IMR-90 (cell line): ENCODE results near the gene IFIT2. TPM values are rescaled to one million over a fixed set of nuclear protein-coding genes. Genes with fewer than 3 reads are reported as not detected.
"Not testable (repeated sequence)": the region's sequence is repeated elsewhere in the genome, so short reads cannot be mapped to it uniquely, and the experiment has no call there.

Experiments used
- ATAC-seq: fragments of 200-7000 bp; cut with Tn5 transposase; 2 replicates; pipeline ENCODE4 v1.9.1; 2020; ENCODE audit warnings: low read depth, mild to moderate bottlenecking, moderate library complexity
- BruUV-seq: library from RNA; stranded (reverse); fragments of 400-500 nt; replicated peaks from 2 replicates; lab custom pipeline; 2021; lab: Mats Ljungman, UMichigan
- CTCF ChIA-PET: fragments of 300-600 bp; formaldehyde crosslinking; extraction: SDS; loops from one replicate; lab custom pipeline; 2021; ENCODE audit warnings: antibody characterized with exemption; lab: Yijun Ruan, JAX
- POLR2A ChIA-PET: fragments of 300-600 bp; sonication (Branson Sonifier 250); formaldehyde crosslinking; loops from one replicate; lab custom pipeline; 2022; ENCODE audit warnings: antibody characterized with exemption; ENCODE audit not compliant: unreplicated experiment; lab: Charles Lee
- DNase-seq: peaks from one replicate; pipeline ENCODE4 v3.0.0; 2013
- H2AFZ ChIP-seq: replicated peaks from 2 replicates; pipeline ENCODE3; 2013; ENCODE audit warnings: low read length, mild to moderate bottlenecking; ENCODE audit not compliant: poor library complexity
- H2AK5ac ChIP-seq: 2 replicates; pipeline ENCODE4 v1.6.1; 2013; ENCODE audit warnings: low read depth, low read length, inconsistent platforms
- H2AK9ac ChIP-seq: replicated peaks from 2 replicates; pipeline ENCODE3; 2013; ENCODE audit warnings: mild to moderate bottlenecking, low read depth, low read length, moderate library complexity; ENCODE audit not compliant: poor library complexity
- H2BK120ac ChIP-seq: 2 replicates; pipeline ENCODE4 v1.6.1; 2013; ENCODE audit warnings: low read depth, low read length, inconsistent platforms
- H2BK15ac ChIP-seq: 3 replicates; pipeline ENCODE4 v1.6.1; 2013; ENCODE audit warnings: low read depth, low read length, inconsistent platforms
- H2BK20ac ChIP-seq: 2 replicates; pipeline ENCODE4 v1.6.1; 2013; ENCODE audit warnings: low read depth, mild to moderate bottlenecking, inconsistent platforms, low read length, moderate library complexity
- H2BK5ac ChIP-seq: 2 replicates; pipeline ENCODE4 v1.6.1; 2013; ENCODE audit warnings: mild to moderate bottlenecking, low read depth, low read length, inconsistent platforms; ENCODE audit not compliant: poor library complexity, severe bottlenecking
- H3K14ac ChIP-seq: replicated peaks from 2 replicates; pipeline ENCODE4 v1.6.1; 2013; ENCODE audit warnings: low read depth, low read length, inconsistent platforms
- H3K18ac ChIP-seq: 2 replicates; pipeline ENCODE4 v1.6.1; 2013; ENCODE audit warnings: low read depth, low read length, control low read depth
- H3K23ac ChIP-seq: 2 replicates; pipeline ENCODE4 v1.6.1; 2013; ENCODE audit warnings: low read depth, low read length, inconsistent platforms
- H3K27ac ChIP-seq: 2 replicates; pipeline ENCODE4 v1.5.1; 2013; ENCODE audit warnings: mild to moderate bottlenecking, control low read depth, low read length; ENCODE audit not compliant: insufficient read depth
- H3K27me3 ChIP-seq: 2 replicates; pipeline ENCODE4 v1.6.1; 2013; ENCODE audit warnings: low read length; ENCODE audit not compliant: control insufficient read depth, insufficient read depth
- H3K36me3 ChIP-seq: 2 replicates; pipeline ENCODE4 v1.6.1; 2013; ENCODE audit warnings: low read length, mixed read lengths; ENCODE audit not compliant: control insufficient read depth, insufficient read depth
- H3K4ac ChIP-seq: 2 replicates; pipeline ENCODE4 v1.6.1; 2013; ENCODE audit warnings: low read depth, low read length, inconsistent platforms
- H3K4me1 ChIP-seq: 2 replicates; pipeline ENCODE4 v1.6.1; 2013; ENCODE audit warnings: low read length, mixed read lengths; ENCODE audit not compliant: control insufficient read depth, insufficient read depth
- H3K4me2 ChIP-seq: 2 replicates; pipeline ENCODE4 v1.6.1; 2013; ENCODE audit warnings: low read depth, mild to moderate bottlenecking, control low read depth, low read length, moderate library complexity
- H3K4me3 ChIP-seq: 2 replicates; pipeline ENCODE4 v1.5.1; 2013; ENCODE audit warnings: low read depth, mild to moderate bottlenecking, control low read depth, low read length, moderate library complexity; ENCODE audit not compliant: insufficient read depth
- H3K56ac ChIP-seq: 2 replicates; pipeline ENCODE4 v1.6.1; 2013; ENCODE audit warnings: low read length, inconsistent platforms; ENCODE audit not compliant: insufficient read depth; ENCODE audit errors: extremely low read depth
- H3K79me1 ChIP-seq, 2 experiments: 2 replicates each; pipeline ENCODE4 v1.6.1; 2013; ENCODE audit warnings: low read length in 2 of 2, inconsistent platforms in 1 of 2, low read depth in 1 of 2
- H3K9ac ChIP-seq: 2 replicates; pipeline ENCODE4 v1.6.1; 2013; ENCODE audit warnings: low read depth, low read length, control low read depth
- H3K9me1 ChIP-seq: 2 replicates; pipeline ENCODE4 v1.6.1; 2013; ENCODE audit warnings: low read length, inconsistent platforms; ENCODE audit not compliant: insufficient read depth
- H3K9me3 ChIP-seq: 2 replicates; pipeline ENCODE4 v1.6.1; 2013; ENCODE audit warnings: low read length; ENCODE audit not compliant: control insufficient read depth, insufficient read depth
- H4K20me1 ChIP-seq: 2 replicates; pipeline ENCODE4 v1.6.1; 2013; ENCODE audit warnings: low read length, inconsistent platforms; ENCODE audit not compliant: insufficient read depth
- H4K5ac ChIP-seq: 2 replicates; pipeline ENCODE4 v1.6.1; 2013; ENCODE audit warnings: mild to moderate bottlenecking, low read depth, low read length, control low read depth
- H4K8ac ChIP-seq, 2 experiments: 2 replicates each; pipeline ENCODE4 v1.6.1; 2013; ENCODE audit warnings: low read depth in 2 of 2, low read length in 2 of 2, control low read depth in 1 of 2, inconsistent platforms in 1 of 2
- H4K91ac ChIP-seq: 2 replicates; pipeline ENCODE4 v1.6.1; 2013; ENCODE audit warnings: low read depth, low read length, inconsistent platforms; ENCODE audit not compliant: insufficient read depth
- CEBPB ChIP-seq: IDR thresholded peaks from 2 replicates; pipeline ENCODE4 v1.6.1; 2012; ENCODE audit warnings: low read depth, low read length, improper control_type of control experiment
- MAFK ChIP-seq: IDR thresholded peaks from 2 replicates; pipeline ENCODE4 v1.6.1; 2012; ENCODE audit warnings: low read depth, low read length, improper control_type of control experiment
- WGBS, 2 experiments: methylation state at CpG; one replicate each; pipeline versions ENCODE4 v1.1.5 to v1.1.7; 2013; ENCODE audit warnings: missing lambda C conversion rate in 2 of 2; ENCODE audit not compliant: insufficient read length in 1 of 2; ENCODE audit errors: extremely low coverage in 2 of 2; 5-methylcytosine and 5-hydroxymethylcytosine counted together
- dilution Hi-C: fragments of 300-500 bp; cut with HindIII; formaldehyde crosslinking; loops from one replicate; pipeline ENCODE4 v1.14.3; 2018; ENCODE audit warnings: low sequenced_read_pairs; ENCODE audit not compliant: unreplicated experiment
- in situ Hi-C: fragments of 300-500 bp; cut with MboI; formaldehyde crosslinking; loops from 3 replicates; pipeline ENCODE4 v1.14.3; 2019; ENCODE audit warnings: low sequenced_read_pairs, inconsistent platforms, mixed read lengths
- intact Hi-C: fragments of 100-400 bp; cut with micrococcal nuclease; formaldehyde crosslinking; loops from 2 replicates; pipeline ENCODE4 v1.10.0; 2022
- polyA plus RNA-seq, 3 experiments: library from polyadenylated mRNA; depleted of rRNA; stranded (reverse); fragments of >200 nt; gene quantifications; 2 replicates each; pipeline ENCODE4 v1.2.3, GENCODE V29; 2012; ENCODE audit warnings: low replicate concordance in 1 of 3
- total RNA-seq: library from RNA; depleted of rRNA; stranded (reverse); fragments of >200 nt; gene quantifications from 2 replicates; pipeline ENCODE4 v1.2.3, GENCODE V29; 2012

Gene IFIT2
- total and polyA plus RNA-seq, 2 of the 4 experiments (the other 2 are of a cell fraction): 1.1 to 2.2 TPM

DNA sequence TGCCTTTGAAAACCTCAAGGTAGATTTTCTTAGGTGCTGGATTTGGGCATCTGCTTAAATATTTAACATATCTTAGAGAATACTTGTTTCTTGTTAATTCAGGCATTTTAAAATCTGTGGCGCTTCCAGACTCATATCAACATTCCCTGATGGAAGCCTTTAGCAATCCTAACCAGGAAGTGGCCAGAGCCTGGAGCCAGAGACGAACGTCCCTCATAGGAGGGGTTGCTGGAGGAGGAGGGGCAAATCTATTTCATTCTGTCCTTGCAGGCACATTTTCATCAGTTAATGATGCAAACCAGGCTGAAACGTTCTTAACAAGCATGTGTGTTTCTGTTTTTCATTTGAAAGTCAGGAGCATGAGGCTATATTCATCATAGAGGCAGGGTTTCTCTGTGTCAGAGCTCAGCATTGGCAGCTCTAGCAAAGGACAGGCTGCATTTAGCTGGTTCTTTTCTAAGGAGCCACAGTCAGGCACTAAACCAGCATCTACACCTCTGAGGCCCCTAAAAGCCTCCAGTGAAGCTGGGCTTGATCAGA is 17.8 kb upstream of the IFIT2 start:
- in situ Hi-C loops: no loop called here
- Histone ChIP-seq H3K27ac (peak overlapping the region; percentile 85), H4K20me1 (no peaks in the 10 kb centered on the region), H3K18ac (peak overlapping the region; percentile 92), H3K79me1 (no peaks in the 10 kb centered on the region), H3K23ac (peak overlapping the region; percentile 80), H2BK5ac (peak overlapping the region; percentile 82), H3K14ac (peak overlapping the region; percentile 89), H3K4me1 (peaks cover 23% of the 10 kb centered on the region), H3K4me2 (peak overlapping the region; percentile 76), H3K27me3 (no peaks in the 10 kb centered on the region), H2BK15ac (peak overlapping the region; percentile 83; the same call in 2 of the 3 replicates), H4K91ac (peak overlapping the region; percentile 93), H3K4me3 (peak overlapping the region; percentile 1; the same call in 1 of the 2 replicates), H2AFZ (peak overlapping the region; percentile 91), H3K9me3 (no peaks in the 10 kb centered on the region), H3K36me3 (no peaks in the 10 kb centered on the region), H2BK20ac (peak overlapping the region; percentile 92; the same call in 1 of the 2 replicates), H3K4ac (peak overlapping the region; percentile 93), H3K9ac (peak overlapping the region; percentile 60), H2AK9ac (peak overlapping the region; percentile 31), H4K8ac (peak overlapping the region; percentile 54 to 92), H3K9me1 (no peaks in the 10 kb centered on the region), H4K5ac (peak overlapping the region; percentile 82), H2AK5ac (0 out of 2 replicates have a peak overlapping the region, but pooled peaks have one; percentile 21), H2BK120ac (peak overlapping the region; percentile 89), H3K56ac (peak overlapping the region; percentile 80)
- TF ChIP-seq CEBPB: peak; percentile 58; the same call in 1 of the 2 replicates
- no peak for TF ChIP-seq MAFK
- BruUV-seq: no TSS peak
- dilution Hi-C loops: no loop called here
- ChIA-PET CTCF (interaction anchor here (0.8 kb wide), 1 partner anchor 18 kb away, joined by 4 read pairs; the partner anchor contains the start of gene IFIT2), POLR2A (interaction anchor here (0.5 kb wide), 1 partner anchor 15 kb away, joined by 4 read pairs; no protein-coding TSS in a partner anchor)
- DNase-seq (peak; percentile 81), ATAC-seq (peak; percentile 94)
- intact Hi-C loops: loop anchor here (5.0 kb wide), 1 partner anchor 68 kb away; no protein-coding TSS in a partner anchor
- no CpG with 5 or more reads among the region's 4 CpGs for WGBS, 2 experiments

DNA sequence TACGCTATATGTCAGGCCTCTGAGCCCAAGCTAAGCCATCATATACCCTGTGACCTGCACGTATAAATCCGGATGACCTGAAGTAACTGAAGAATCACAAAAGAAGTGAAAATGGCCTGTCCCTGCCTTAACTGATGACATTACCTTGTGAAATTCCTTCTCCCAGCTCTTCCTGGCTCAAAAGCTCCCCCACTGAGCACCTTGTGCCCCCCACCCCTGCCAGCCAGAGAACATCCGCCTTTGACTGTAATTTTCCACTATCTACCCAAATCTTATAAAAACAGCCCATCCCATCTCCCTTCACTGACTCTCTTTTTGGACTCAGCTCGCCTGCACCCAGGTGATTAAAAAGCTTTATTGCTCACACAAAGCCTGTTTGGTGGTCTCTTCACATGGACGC is 17.1 kb upstream of the IFIT2 start:
- H3K9ac ChIP-seq, H3K56ac ChIP-seq: not testable (repeated sequence)
- intact Hi-C loops: loop anchor here (5.0 kb wide), 1 partner anchor 68 kb away; no protein-coding TSS in a partner anchor

More for the DNA sequence above, 17.1 kb upstream of the IFIT2 start:
- dilution Hi-C loops, H4K20me1 ChIP-seq, H3K4me3 ChIP-seq, H3K27me3 ChIP-seq, DNase-seq, H2AFZ ChIP-seq, BruUV-seq, H3K9me3 ChIP-seq, H3K36me3 ChIP-seq, H2AK9ac ChIP-seq, in situ Hi-C loops, H3K79me1 ChIP-seq, POLR2A ChIA-PET, H3K23ac ChIP-seq, ATAC-seq, H3K9me1 ChIP-seq: not testable (repeated sequence)
- Histone ChIP-seq H3K18ac (peak overlapping the region; percentile 69), H4K91ac (peak overlapping the region; percentile 46), H2AK5ac (peak overlapping the region; percentile 56), H2BK20ac (peak overlapping the region; percentile 78; the same call in 1 of the 2 replicates), H2BK5ac (peak overlapping the region; percentile 82), H3K4ac (peak overlapping the region; percentile 75), H4K5ac (peak overlapping the region; percentile 45; the same call in 1 of the 2 replicates), H2BK15ac (peak overlapping the region; percentile 85; the same call in 1 of the 3 replicates), H3K4me2 (0 out of 2 replicates have a peak overlapping the region, but pooled peaks have one; percentile 4), H4K8ac (peak overlapping the region; percentile 54 to 79; a peak in 3 of 4 replicates), H3K27ac (peak overlapping the region; percentile 66), H2BK120ac (peak overlapping the region; percentile 83), H3K4me1 (peaks cover 20% of the 10 kb centered on the region), H3K14ac (peak overlapping the region; percentile 46)
- CTCF ChIA-PET: interaction anchor here (0.8 kb wide), 1 partner anchor 17 kb away, joined by 4 read pairs; the partner anchor contains the start of gene IFIT2
- 87% methylated on average over 4 of the region's 6 CpGs; no CpG with 5 or more reads in 1 of the 2 experiments for WGBS, 2 experiments
